Fibroblast of gingiva (primary cell): ENCODE data around the gene TOM1.

Experiments used
- DNase-seq: peaks from one replicate; pipeline ENCODE4 v3.0.0-alpha.2; 2011; ENCODE audit warnings: low read depth

Gene TOM1

DNA sequence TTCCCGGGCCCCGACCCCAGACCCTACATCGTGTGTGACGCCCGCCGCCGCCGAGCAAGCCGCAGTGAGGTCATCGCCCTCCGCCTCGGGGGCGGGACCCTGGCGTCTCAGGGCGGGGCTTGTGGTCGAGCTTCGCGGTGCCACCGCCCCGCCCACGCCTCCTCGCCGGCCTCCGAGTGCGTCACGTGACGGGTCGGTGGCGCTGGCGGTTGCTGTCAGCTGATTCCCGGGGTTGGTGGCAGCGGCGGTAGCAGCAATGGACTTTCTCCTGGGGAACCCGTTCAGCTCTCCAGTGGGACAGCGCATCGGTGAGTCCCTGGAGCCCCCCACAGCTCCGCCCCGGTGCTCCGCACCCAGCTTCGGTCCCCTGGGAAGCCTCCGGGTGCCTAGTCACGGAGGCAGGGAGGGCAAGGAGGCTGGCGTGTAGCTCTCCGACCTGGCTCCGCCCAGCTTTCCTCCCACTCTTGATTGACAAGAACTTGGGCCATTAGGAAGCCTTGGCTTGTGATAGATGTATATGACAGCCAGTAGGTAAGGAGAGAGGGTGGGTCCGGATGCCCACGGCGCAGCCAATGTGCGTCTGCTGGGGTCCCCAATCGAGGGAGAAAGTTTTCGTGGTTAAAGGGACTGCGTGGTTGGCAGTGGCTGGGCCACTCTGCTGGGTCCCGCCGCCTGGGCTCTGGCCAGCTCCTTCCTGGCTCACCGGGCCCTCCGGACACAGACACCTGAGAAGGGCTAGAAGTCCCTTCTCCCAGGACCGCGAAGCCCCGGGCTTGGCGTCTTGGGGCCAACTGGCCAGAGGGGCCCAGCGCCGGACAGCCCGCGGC, at the start of gene TOM1:
TSS of gene TOM1 (plus strand) at position 222 of the 827 bp plus-strand sequence. CDS start at position 257, 35 bp downstream.
- DNase-seq = peak; percentile 99

GRCh38 chr22:35250156-35250555, 49.5 kb upstream of the TOM1 start:
- DNase-seq = no peak

GRCh38 chr22:35253946-35254345, 45.7 kb upstream of the TOM1 start:
- no peak for DNase-seq

DNA sequence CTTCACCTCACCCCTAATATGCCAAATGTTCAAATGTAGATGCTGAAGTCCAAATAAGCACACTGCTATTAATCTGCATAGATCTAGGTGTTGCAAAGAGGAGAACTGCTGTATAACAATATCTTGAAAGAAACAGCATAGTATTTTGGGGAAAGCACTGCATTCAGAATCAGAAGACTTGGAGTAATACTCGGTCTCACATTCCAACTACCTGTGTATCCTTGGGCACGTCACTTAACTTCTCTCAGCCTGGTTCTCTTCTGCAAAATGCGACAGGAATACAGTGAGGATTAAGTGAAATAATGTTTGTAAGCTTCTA, 42.7 kb upstream of the TOM1 start:
- no peak for DNase-seq

- DNase-seq = peak; percentile 86
These were observed 42.1 kb upstream of the TOM1 start, which contains the start of gene HMGXB4 for GRCh38 chr22:35257321-35258190. Gene HMGXB4, plus strand, starts transcription at chr22:35257493. Its CDS starts 4,898 bp downstream, at chr22:35262391.

DNA sequence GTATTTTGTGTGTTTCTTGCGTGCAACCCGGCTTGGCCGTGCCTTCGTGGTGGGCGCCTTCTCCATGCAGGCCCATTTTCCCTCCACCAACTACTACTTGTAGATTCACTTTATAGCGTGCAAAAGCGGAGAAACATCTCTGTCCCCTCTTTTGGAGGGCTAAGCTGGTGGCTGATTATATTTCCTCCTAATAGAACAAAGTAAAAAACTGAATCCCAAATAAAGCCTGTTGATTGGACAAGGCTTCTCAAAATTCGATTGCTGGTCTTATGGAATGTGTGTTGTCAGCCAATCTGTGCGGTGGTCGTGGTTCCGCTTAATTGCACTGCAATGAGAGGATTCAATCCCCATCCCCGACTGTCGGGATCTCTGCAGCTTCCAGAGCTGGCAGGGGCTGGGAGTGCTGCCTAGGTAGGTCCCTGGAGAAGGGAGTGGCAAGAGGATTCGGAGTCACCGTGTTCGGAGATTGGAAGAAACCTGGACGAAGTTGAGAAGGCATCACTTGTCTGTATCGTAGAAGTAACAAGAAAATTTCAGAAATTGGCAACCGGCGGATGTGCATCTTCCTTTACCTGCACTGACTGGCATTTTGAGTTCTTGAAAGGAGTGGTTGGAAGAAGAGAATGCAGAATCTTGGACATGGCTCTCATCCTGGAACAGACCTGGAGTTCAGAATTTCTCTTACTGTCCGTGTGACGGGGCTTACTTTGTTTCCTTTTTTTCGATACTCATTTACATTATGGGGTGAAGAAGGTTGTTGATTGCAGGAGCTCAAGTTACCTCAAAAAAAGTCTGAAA, 41.3 kb upstream of the TOM1 start:
- DNase-seq = no peak

DNA sequence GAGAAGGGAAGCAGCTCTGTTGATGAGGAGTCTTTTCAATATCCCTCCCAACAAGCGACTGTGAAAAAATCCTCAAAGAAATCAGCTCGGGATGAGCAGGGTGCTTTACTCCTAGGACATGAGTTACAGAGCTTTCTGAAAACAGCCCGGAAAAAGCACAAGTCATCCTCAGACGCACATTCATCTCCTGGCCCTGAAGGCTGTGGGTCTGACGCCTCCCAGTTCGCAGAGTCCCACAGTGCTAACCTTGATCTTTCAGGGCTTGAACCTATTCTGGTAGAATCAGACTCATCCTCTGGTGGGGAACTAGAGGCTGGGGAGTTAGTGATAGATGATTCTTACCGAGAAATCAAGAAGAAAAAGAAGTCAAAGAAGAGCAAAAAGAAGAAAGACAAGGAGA, 34.7 kb upstream of the TOM1 start:
- DNase-seq = no peak

DNA sequence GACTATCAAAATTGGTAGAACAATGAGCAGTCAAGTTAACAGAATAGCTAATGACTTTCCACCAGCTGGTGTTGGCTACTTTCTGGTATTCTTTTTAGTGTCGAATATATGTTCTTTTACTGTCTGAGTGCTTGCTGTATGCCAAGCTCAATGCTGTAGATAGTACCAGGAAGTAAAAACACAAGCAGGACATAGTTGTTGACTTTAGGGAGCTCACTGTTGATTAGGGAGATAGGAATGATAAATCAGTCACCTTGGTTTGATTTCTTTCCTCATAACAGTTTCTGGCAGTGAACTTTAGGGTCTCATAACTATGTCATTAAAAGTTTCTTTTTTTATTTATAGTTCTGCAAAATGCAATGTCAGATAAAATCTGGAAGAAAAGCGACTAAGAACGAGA, 33.4 kb upstream of the TOM1 start:
- no peak for DNase-seq

GRCh38 chr22:35269630-35270029, 30.1 kb upstream of the TOM1 start:
- no peak for DNase-seq

GRCh38 chr22:35274154-35274871, 25.4 kb upstream of the TOM1 start:
- DNase-seq = no peak

GRCh38 chr22:35275580-35275979, 24.1 kb upstream of the TOM1 start:
- DNase-seq = no peak

GRCh38 chr22:35276019-35276418, 23.7 kb upstream of the TOM1 start:
- no peak for DNase-seq

GRCh38 chr22:35288116-35288515, 11.6 kb upstream of the TOM1 start:
- DNase-seq = no peak

GRCh38 chr22:35292786-35293185, 6.9 kb upstream of the TOM1 start:
- DNase-seq = no peak

- DNase-seq = no peak
These were observed 3.6 kb upstream of the TOM1 start for GRCh38 chr22:35296051-35296450.

GRCh38 chr22:35299217-35299672, 449 bp upstream of the TOM1 start:
- DNase-seq = peak; percentile 16

DNA sequence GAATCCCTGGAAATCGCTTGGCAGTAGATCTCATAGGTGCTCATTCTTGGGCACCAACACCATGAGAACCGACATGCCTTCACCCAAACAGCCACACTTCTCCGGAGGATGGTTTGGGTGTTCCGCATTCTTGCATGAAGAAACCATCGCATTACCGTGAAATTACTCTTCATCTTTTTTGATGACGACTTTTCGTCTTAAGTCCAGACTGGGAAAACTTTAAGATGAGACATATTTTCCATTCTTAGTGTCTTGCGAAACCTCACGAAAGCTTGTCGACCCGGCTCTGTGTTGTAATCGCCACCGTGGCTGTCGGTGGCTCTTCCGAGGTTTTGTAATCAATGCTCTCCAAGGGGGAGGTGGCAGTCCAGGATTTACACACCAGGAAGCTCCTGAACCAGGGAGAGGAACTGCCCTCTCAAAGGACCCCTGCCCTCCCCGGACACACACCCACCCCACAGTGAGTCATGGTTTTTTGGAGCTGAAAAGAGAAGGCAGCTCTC, 1.7 kb downstream of the TOM1 start:
- DNase-seq = peak; percentile 99

GRCh38 chr22:35303029-35303624, 3.4 kb downstream of the TOM1 start:
- DNase-seq = peak; percentile 45

DNA sequence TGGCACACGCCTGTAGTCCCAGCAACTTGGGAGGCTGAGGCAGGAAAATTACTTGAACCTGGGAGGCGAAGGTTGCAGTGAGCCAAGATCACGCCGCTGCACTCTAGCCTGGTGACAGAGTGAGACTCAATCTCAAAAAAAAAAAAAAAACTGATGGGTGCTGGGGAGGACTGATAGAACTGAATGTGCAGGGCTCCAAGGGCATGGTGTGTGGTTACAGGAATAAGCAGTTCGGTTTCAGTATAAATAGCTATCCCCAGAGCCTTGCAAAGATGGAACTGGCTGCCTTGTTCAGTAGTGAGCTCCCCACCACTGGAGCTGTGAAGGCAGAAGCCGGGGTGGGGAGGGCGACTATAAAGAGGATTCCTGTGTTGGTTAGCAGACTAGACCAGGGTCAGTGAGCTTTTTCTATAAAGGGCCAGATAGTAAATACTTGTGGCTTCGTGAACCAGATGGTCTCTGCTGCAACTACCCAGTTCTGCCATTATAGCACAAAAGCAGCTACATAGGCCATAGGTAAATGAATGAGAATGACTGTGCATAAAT, 5.9 kb downstream of the TOM1 start:
- no peak for DNase-seq

DNA sequence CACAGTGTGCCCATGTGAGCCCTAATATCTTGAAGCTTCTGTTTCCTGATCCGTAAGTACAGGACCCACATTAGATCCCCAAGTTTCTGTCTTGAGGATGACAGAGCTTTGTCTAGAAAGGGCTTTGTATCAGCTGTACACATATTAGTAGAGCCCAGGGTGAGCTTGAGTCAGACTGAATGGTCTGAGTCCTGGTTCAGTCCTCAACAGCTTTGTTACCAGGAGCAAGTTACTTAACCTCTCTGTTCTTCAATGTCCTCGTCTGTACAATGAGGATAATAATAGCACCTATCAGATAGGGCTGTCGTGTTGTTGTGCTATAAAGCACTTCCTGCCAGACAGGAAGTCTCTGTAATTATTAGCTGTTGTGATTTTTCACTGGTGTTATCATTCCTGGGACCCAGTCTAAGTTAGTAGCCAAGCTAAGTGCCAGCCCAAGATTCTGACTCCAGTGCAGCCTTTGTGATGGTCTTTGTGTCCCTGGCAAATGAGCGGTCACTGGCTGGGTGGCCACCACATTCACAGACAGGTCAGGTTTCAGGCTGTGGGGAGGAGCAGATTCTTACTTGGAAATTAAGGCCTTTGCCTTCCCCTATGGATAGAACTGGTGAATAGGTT, 6.8 kb downstream of the TOM1 start:
- DNase-seq = no peak
